HG02870 (cell line): ENCODE results near the gene CCNY.

ENCODE experiments used
- ATAC-seq: cut with Tn5 transposase; IDR thresholded peaks from one replicate; pipeline ENCODE4 v1.9.1; 2021; ENCODE audit warnings: mild to moderate bottlenecking, moderate library complexity; ENCODE audit not compliant: unreplicated experiment

Gene CCNY

DNA sequence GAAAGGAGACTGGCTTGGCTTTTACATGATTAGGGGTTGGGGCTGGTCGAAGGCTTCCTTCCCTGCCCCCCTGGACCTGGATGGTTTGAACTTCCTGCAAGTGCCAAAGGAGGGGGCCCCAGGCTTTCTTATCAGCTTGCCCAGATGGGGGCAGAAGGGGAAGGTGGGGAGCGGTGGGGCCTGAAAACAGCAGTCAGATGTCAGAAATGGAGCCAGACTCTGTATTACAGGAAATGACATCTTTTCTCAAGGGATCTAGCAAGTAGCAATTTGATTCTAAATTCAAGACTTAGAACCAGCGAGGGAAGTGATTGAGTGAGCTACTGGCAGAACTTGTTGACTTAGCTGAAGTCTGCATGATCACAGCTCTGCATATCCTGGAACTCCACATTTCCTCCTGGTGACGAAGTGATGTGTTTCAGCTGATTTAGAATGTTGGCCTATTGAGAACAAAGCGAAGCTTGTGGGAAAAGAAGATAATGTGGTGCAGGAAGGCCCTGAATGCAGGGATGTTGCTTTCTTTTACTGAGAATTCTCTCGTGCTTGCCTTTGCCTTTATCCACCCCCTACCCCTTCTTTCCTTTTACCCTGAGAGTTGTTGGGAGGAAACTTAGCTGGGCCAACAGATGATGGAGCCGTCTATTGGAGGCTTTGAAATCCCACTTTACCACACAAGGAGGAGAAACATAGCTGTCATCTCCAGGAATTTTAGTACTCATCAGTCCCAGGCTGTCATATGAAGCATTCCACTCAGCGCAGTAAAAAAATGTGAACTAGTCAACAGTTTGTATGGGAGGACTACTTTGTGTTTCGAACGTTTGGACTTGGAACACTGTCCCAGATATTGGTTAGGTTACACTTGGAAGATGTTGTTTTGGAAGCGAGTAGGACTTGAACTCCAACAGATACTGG, 43.2 kb downstream of the CCNY start:
- peak; percentile 68 for ATAC-seq

GRCh38 chr10:35382096-35382495, 45.8 kb downstream of the CCNY start:
- ATAC-seq = no peak

GRCh38 chr10:35384265-35384868, 48.1 kb downstream of the CCNY start:
- ATAC-seq = no peak

DNA sequence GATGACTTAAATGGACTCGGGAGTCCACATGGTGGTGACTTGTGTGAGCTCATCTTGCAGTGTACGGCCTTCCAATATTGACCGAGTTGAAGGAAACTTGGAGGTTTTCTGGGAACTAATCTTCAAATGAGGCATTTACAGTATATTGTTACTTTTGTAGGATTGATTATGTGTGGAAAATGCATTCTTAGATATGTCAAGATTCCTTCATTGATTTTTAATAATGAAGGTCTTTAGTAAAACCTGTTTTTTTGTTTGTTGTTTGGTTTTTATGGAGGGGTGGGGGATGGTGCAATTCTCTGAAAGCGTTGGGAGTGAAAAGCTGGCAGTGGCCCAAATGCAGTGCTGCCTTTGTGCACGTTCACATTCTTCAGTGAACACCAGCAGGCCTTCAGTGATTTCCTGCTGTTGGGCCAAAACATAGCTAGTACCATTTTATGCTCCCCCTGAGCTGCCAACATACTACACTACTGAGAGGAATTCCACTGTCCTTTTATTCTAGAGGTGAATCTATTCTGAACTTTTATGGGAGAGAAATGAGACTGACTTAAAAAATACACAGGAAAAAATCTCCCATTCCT, 50.4 kb downstream of the CCNY start:
- ATAC-seq = no peak

GRCh38 chr10:35387768-35388167, 51.5 kb downstream of the CCNY start:
- ATAC-seq = peak; percentile 96

GRCh38 chr10:35388197-35388596, 51.9 kb downstream of the CCNY start:
- no peak for ATAC-seq

GRCh38 chr10:35388682-35389081, 52.4 kb downstream of the CCNY start:
- ATAC-seq = no peak

DNA sequence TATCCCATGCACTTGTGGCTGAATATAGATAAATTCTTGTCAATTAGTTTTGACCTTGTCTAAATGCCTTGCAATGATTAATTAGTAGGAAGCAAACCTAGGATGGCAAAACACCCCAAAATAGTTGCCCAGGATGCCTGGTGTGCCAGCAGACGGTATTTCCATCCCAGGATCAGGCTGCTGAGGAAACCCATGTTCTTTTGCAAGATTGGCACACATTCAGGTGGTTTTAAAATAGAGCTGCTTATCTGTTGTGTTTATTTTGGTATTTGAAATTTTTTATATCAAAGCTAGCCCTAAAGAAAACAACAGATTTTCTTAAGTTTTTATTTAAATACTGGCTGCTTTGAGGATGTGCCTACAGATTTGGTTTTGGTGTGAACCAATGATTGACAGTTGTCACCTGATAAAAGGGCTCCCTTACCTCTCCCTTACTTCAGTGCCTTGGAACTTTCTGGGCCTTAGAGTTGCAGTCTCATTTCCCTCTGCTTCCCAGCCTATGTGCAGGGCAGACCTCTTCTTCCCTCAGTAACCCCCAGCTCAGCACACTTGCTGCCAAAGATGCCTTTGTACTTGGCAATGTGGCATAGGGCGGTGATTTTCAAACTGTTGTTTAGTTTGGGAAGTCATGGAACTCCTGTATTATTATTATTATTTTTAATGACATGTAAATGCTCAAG, 54.0 kb downstream of the CCNY start:
- ATAC-seq = no peak

- no peak for ATAC-seq
Measured at GRCh38 chr10:35390843-35391152, 54.5 kb downstream of the CCNY start.

GRCh38 chr10:35391153-35391953, 55.0 kb downstream of the CCNY start:
- ATAC-seq = no peak

- ATAC-seq = no peak
Measured at GRCh38 chr10:35391954-35392262, 55.6 kb downstream of the CCNY start.

DNA sequence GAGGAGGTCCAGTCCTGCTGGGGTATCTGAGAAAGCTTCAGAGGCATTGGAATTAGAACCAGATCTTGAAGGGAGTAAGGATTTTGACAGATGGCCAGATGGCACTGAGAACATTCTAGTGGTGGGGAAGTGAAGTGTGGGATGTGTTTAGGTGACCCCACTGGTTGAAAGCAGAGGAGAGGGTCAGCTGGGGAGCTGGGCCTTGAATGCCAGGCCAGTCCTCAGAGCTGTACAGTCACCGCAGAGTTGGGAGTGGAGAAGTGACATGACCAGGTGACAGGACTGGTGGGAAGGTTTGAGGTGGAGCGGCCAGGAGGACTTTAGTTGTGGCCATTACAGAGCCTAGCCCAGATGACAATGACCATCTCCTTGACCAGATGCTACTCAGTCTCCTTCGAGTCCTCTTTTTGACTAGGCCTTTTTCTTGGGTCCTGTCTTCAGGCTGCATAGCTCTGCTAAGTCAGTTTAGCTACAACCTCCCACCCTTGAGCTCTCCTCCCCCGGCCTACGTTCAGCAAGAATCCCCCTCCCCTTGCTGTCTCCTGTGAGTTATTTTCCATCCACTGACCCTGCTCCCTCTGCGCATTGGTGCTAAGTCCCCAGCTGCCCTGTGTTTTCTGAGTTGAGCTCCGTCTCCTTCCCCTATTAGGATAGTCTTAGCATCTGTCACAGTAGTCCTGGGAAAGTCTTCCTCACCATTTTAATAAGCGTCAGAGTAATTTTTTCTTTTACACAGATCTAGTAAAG, 56.3 kb downstream of the CCNY start:
- no peak for ATAC-seq

- ATAC-seq = no peak
Measured at GRCh38 chr10:35394411-35394851, 58.1 kb downstream of the CCNY start.

DNA sequence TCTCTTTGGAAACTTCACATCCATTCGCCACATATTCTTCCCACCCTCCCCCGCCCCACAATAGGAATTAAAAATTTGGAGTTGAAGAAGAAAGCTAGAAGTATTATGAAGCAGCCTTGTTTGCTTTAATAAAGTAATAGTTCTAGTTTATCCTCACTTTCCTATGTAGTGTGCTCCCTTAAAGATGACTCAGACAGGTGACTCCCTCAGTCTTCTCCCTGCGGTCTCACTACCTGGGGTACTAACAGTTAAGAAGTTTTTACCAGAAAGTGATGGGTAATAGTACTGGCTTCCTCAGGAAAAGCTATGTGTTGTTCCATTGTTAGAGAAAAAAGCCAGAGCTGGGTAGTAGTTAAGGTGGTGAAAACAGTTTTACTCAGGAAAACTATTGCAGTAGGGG, 58.6 kb downstream of the CCNY start:
- ATAC-seq = no peak

DNA sequence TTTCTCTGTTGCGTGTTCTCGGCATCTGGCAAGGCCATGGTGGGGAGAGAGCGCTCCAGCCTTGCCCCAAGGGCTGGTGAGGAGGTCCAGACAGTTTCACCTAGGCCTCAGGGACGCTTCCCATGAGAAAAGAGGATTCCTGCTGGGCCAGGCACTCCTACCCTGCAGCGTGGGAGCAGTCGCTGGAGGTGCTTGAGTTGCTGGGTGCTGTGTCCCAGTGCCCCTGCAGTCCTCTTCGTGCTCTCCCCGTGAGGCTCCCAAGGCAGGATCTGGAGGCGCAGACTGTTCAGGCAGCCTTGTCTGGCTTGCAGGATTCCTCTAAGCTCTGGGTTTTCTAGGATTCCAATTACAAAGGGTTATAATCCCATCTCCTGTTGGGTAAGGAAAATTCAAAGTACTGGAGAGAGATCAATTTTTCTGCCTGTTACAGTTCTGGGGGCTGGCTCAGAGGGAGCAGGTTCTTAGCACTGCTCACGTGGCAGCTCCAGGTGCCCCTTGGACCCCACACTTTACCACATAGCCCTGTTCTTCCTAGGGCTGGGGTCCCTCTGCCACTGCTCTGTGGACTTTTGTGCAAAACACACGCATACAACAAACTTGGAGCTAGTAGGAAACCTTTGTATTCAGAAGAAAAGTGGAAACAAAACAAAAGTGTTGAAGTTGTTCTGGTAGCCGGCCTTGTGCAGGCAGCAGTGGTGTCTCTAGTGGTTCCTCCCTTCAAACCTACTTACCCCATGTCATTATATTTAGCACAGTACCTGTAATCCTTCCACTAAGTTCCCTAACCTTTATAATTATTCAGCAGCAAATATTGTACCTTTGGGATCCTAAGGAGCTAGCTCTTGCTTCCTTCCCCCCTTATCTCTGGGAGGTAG, 60.5 kb downstream of the CCNY start:
- ATAC-seq = no peak

DNA sequence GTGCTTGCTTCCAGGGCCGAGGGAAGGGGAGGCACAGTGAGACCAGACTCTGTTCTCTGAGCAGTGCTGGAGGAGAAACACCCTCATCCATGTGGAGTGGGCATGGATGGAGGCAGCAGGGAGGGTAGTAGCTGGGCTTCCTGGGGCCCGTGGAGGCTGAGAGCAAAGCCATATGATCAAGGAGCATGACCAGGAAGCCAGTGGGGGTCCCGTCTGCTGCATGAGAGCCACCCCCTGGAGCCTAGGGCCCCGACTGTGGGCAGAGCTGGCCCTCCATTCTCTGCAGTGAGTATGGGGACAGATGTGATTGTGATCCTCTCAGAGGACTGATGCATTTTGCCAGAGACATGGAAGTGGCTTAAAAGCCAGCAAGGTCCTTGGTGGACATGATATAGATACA, 61.6 kb downstream of the CCNY start:
- ATAC-seq = no peak

DNA sequence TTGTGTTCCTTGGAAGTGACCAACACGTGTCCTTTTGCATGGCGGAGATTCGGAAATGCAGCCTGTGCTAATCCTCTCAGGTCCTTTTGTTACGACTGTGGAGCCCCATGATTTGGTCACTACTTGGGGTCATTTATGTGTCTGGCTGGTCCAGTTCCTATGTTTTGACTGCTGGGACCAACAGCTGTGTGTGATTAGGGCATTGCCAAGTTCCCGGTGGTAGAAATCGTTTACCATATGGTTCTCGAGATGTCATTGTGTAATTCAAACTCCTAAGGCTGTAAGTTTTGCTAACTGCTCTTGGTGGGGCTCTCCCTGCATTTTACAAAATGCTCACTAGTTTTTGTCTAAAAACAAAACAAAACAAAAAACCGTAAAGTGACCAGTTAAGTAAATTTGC, 62.0 kb downstream of the CCNY start:
- no peak for ATAC-seq

DNA sequence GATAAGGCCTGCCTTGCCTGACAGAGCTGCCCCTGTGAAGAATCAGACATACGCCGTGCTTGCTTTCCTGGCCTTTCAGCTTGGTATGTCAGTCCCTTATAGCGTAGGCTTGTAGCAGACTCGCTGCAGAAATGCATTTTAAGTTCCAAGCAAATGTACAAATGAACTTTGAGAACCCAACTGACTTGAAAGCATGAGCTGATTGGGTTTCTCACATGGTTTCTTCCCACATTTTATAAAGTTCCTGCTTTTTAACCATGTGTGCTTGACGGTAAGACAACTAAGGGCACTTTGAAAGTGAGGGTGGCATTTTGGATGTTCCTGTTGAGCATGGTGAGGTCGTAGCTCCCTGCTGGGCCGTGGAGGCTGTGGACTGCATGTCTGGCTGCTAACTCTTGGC, 62.6 kb downstream of the CCNY start:
- ATAC-seq = no peak

- no peak for ATAC-seq
Measured at GRCh38 chr10:35399414-35400009, 63.2 kb downstream of the CCNY start.
